HT1080 (cell line): ENCODE results near the gene GBA3. TPM values are rescaled to one million over a fixed set of nuclear protein-coding genes. Genes with fewer than 3 reads are reported as not detected.

Source experiments
- DNase-seq: peaks from one replicate; pipeline ENCODE4 v3.0.0-alpha.2; 2015; ENCODE audit warnings: low read depth
- total RNA-seq: library from RNA; depleted of rRNA; stranded (reverse); fragments of >200 nt; shearing (Covaris generic); gene quantifications from 2 replicates; pipeline ENCODE4 v1.2.3, GENCODE V29; 2014; rRNA removed

Gene GBA3
- total RNA-seq, 1 experiment from 2014 or later = not detected

DNA sequence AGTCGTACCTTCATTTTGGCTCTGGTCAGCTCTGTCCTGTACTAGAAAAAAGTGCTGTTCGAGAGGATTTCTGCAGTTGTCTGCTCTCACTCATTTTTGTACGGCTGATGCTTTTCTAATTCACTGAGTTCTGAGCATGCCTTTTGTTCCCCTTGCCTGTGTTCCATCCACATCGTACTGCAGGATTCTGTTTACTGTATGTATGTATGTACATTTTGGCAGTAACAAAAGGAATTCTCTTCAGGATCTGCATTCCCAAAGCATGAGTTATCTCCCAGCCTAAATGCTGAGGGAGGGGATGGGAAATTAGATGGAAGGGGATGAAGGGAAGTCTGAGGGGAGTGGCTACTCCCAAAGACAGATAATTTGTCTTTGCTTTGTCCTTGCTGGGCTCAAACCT, 87.6 kb downstream of the GBA3 start:
- DNase-seq = no peak

DNA sequence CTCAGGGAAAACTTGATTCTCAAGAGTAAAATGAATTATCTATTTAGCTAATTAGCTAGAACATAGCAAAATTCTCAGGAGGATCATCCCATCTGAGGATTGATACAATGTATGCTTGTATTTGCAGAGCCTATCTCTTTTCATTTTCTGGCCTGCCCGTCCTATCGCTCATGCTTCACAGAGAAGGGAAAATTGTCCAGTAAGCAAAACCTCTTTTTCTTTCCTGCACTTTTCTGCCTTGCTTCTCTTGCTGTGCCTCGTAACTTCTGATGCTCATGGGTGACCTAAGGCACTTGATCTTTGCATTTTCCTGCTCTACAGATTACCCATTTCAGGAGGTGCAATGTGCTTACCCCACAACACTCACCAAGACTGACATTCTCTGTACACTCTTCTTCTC, 88.1 kb downstream of the GBA3 start:
- DNase-seq = no peak

DNA sequence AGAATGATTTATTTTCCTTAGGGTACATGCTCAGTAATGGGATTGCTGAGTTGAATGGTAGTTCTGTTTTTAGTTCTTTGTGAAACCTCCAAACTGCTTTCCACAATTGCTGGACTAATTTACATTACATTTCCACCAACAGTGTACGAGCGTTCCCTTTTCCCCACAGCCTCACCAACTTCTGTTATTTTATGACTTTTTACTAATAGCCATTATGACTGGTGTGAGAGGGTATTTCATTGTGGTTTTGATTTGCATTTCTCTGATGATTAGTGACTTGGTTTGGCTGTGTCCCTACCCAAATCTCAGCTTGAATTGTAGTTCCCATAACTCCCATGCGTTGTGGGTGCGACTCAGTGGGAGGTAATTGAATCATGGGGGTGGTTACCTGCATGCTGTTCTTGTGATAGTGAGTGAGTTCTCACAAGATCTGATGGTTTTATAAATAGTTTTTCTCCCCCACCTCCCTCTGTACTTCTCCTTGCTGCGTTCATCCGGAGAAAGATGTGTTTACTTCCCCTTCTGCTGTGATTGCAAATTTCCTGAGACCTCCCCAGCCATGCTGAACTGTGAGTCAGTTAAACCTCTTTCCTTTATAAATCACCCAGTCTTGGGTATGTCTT, 95.1 kb downstream of the GBA3 start:
- DNase-seq = peak; percentile 16

GRCh38 chr4:22790631-22791030, 97.9 kb downstream of the GBA3 start:
- no peak for DNase-seq

GRCh38 chr4:22794732-22795131, 102.0 kb downstream of the GBA3 start:
- no peak for DNase-seq

GRCh38 chr4:22801391-22801790, 108.7 kb downstream of the GBA3 start:
- no peak for DNase-seq

DNA sequence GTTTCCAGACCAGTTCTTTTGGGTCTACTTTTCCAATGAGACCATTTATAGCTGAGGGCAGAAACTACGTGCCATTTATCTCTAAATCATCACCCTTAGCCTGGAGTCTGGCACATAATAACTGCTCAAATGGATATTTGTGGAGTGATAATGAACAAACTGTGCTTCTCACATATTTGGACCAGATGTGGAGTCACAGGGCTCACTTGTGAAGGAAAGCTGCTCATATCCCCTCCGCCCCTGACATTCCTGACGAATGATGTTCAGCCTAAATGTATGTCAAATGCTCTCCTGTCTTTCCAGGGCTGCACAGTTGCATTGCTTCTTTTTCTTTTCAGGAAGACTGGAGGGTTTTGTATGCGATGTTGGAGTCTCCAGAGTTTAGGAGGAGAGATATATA, 110.1 kb downstream of the GBA3 start:
- no peak for DNase-seq

DNA sequence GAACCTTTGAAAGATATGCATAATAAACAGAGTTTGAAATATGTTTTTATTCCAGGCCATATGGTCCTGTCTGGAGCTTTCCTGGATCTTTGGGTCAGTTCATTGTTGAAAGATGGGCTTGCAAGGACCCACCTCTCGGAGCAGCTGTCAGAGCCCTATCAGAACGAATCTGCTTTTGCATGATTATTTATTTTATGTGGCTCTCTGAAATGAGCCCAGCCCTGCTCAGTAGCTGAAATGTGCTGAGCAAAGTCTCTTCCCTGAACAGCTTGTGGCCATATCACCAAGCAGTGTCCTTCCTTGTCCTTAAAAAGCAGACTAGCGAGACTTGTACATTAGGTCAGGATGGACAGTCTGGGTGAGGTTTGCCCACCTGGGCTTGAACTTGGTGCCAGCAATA, 110.8 kb downstream of the GBA3 start:
- DNase-seq = no peak

GRCh38 chr4:22814906-22815305, 122.2 kb downstream of the GBA3 start:
- no peak for DNase-seq

DNA sequence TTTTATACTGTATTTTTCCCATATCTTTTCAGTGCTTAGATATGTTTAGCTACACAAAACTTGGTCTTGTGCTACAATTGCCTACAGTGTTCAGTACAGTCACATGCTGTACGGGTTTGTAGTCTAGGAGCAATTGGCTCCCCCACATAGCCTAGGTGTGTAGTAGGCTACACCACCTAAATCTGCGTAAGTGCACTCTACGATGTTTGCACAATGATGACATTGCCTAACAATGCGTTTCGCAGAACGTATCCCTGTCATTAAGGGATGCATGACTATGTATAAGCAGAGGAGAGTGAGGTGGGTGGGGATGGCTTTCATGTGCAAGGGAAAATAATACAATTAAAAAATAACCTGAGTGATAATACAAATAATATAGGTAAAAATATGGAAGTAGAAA, 131.4 kb downstream of the GBA3 start:
- DNase-seq = no peak

DNA sequence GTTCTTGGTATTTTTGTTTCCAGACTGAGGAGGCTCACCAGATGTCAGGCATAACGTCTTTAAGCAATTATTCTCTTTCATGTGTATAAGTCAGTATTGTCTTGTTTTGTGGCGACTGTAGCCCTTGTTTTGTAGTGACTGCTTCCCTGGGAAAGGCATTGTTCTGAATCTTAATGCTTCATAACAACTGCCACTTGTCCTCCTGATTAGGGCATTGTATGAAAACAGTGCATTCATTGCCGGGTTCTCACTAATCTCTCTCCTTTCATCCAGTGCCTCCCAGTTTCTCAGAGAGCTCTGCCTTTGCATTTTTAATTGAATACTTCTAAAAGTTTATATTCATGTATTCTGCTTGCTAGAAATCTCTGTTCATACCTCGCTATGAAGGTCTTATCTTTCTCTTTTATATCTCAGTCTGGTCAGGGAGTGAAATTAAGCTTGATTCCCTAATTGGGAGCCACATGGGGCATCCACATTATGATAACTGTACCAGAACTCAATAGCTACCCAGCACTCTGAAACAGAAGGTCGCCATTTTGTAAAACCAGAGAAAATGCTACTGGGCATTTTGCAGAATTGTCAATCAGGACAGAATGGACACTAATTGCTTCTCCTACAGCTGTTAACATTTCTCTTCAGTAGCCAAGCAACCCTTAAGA, 149.8 kb downstream of the GBA3 start:
- DNase-seq = no peak

GRCh38 chr4:22848332-22848731, 155.6 kb downstream of the GBA3 start:
- no peak for DNase-seq

DNA sequence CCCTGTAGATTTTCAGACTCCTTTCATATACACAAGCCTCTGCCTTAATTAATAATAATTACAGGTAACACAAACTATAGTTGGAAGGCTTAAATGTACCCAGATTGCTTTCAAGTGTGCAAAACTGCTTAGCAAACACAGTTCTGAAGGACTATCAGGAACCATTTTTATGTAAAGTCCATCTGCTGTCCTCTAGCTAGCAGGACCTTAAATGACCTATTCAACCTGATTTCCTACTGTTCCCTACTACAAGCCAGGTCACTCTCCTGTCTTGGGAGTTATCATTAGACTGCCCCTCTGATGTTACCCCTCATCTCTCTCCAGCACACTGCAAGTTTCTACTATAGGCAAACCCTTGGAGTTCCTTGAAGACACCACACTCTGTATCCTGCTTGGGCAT, 157.3 kb downstream of the GBA3 start:
- DNase-seq = no peak

DNA sequence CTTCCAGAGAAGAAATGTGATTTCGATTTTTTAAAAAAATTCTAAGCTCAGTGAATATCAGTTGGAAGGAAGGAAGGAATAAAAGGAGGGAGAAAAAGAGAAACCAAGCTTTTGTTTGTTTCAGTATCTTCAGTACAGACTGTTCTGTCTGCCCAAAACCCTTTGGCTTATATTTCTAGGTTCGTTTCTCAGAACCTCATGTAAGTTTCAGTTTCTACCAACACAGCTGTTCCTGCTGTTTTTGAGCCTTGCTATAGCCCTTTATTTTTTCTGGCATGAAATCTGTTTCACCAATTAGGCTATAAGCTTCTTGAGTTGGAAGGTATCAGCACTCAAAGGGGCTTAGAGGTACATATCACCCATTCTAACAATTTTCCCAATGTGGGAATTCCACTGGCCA, 157.9 kb downstream of the GBA3 start:
- DNase-seq = no peak

- DNase-seq = no peak
Measured at GRCh38 chr4:22857411-22857810, 164.7 kb downstream of the GBA3 start.

GRCh38 chr4:22859318-22859717, 166.6 kb downstream of the GBA3 start:
- no peak for DNase-seq

Other genes starting within 250 kb of the GBA3 start
- 26.2 and 28.7 TPM in 2 replicates for gene ADGRA3, start 176.9 kb upstream of the GBA3 start, total RNA-seq